Duodenal mucosa (tissue), 2 donors: ENCODE results near the gene ALG8.
"Not testable (repeated sequence)": the region's sequence is repeated elsewhere in the genome, so short reads cannot be mapped to it uniquely, and the experiment has no call there.

Experiments
- H3K27ac ChIP-seq: one replicate; pipeline ENCODE4 v1.7.0; 2013; ENCODE audit warnings: low read depth, low read length
- H3K27me3 ChIP-seq, 2 donors: one replicate each; pipeline ENCODE4 v1.7.0; 2013; ENCODE audit warnings: low read length in 2 of 2, control low read depth in 1 of 2; ENCODE audit not compliant: insufficient read depth in 2 of 2, control insufficient read depth in 1 of 2
- H3K36me3 ChIP-seq, 2 donors: one replicate each; pipeline ENCODE4 v1.7.0; 2013; ENCODE audit warnings: low read length in 2 of 2, control low read depth in 1 of 2; ENCODE audit not compliant: insufficient read depth in 2 of 2, control insufficient read depth in 1 of 2
- H3K4me1 ChIP-seq, 2 donors: one replicate each; pipeline ENCODE4 v1.7.0; 2013; ENCODE audit warnings: low read length in 2 of 2, control low read depth in 1 of 2; ENCODE audit not compliant: insufficient read depth in 2 of 2, control insufficient read depth in 1 of 2
- H3K4me3 ChIP-seq, 2 donors: one replicate each; pipeline ENCODE4 v1.7.0; 2013; ENCODE audit warnings: low read length in 2 of 2, low read depth in 1 of 2
- H3K9ac ChIP-seq, 2 donors: one replicate each; pipeline ENCODE4 v1.7.0; 2013; ENCODE audit warnings: low read length in 2 of 2, low read depth in 1 of 2
- H3K9me3 ChIP-seq, 2 donors: one replicate each; pipeline ENCODE4 v1.7.0; 2013; ENCODE audit warnings: low read length in 2 of 2, control low read depth in 1 of 2; ENCODE audit not compliant: control insufficient read depth in 1 of 2

ALG8 gene

GRCh38 chr11:78061921-78062311, 77.5 kb downstream of the ALG8 start:
- no peaks in the 10 kb centered on the region for H3K9me3 ChIP-seq
- H3K27me3 ChIP-seq, result no peaks in the 10 kb centered on the region
- H3K4me1 ChIP-seq, result no peaks in the 10 kb centered on the region
- no peak overlapping the region for H3K27ac ChIP-seq
- no peak overlapping the region for H3K4me3 ChIP-seq
- H3K36me3 ChIP-seq, result no peaks in the 10 kb centered on the region
- no peak overlapping the region for H3K9ac ChIP-seq

GRCh38 chr11:78061088-78061920, 78.1 kb downstream of the ALG8 start:
- no peaks in the 10 kb centered on the region for H3K36me3 ChIP-seq
- no peak overlapping the region for H3K9ac ChIP-seq
- H3K4me1 ChIP-seq, result no peaks in the 10 kb centered on the region
- no peaks in the 10 kb centered on the region for H3K27me3 ChIP-seq
- no peak overlapping the region for H3K4me3 ChIP-seq
- no peak overlapping the region for H3K27ac ChIP-seq
- H3K9me3 ChIP-seq, result no peaks in the 10 kb centered on the region

GRCh38 chr11:78060533-78060932, 78.9 kb downstream of the ALG8 start:
- Histone ChIP-seq H3K27ac (no peak overlapping the region), H3K4me1 (no peaks in the 10 kb centered on the region), H3K9ac (no peak overlapping the region), H3K36me3 (no peaks in the 10 kb centered on the region), H3K9me3 (no peaks in the 10 kb centered on the region), H3K4me3 (no peak overlapping the region), H3K27me3 (no peaks in the 10 kb centered on the region)

DNA sequence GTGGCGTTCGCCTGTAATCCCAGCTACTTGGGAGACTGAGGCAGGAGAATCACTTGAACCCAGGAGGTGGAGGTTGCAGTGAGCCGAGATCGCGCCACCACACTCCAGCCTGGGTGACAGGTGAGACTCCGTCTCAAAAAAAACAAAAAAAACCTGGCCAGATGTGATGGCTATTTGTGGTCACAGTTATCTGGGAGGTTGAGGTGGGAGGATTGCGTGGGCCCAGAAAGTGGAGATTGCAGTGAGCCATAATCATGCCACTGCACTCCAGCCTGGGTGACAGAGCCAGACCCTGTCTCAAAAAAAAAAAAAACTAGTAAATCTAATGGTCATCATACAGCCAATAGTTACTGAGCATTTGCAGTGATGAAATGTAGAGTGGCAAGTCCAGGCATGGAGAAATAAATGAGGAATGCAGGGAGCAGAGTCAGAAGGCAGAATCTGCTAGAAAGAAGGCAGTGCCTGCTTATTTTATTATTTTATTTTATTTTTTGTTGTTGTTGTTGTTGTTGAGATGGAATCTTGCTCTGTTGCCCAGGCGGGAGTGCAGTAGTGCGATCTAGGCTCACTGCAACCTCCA, 79.6 kb downstream of the ALG8 start:
- not testable (repeated sequence) for H3K36me3 ChIP-seq, H3K27me3 ChIP-seq, H3K27ac ChIP-seq, H3K9ac ChIP-seq, H3K9me3 ChIP-seq, H3K4me1 ChIP-seq, H3K4me3 ChIP-seq

GRCh38 chr11:78057462-78058055, 81.9 kb downstream of the ALG8 start:
- Histone ChIP-seq H3K4me1 (no peaks in the 10 kb centered on the region), H3K27me3 (no peaks in the 10 kb centered on the region), H3K9ac (no peak overlapping the region), H3K36me3 (no peaks in the 10 kb centered on the region), H3K27ac (no peak overlapping the region), H3K9me3 (no peaks in the 10 kb centered on the region), H3K4me3 (no peak overlapping the region)

DNA sequence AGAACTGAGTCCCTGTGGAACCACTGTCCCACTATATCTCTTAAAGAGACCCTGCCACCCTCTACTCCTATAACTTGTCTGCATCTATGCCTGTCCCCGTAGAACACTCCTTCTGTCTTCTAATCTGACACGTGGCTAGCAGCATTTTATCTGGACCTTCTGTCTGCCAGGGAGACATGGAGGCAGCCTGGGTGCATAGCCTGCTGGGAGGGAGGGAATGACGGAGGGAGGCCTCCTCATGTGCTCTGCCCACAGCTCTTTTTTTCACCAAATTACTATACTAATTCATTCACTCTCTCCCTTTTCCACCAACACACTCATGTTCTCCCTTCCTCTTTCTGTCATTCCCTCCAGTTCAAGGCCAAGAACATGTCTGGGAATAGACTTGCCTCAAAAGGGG, 83.3 kb downstream of the ALG8 start:
- no peaks in the 10 kb centered on the region for H3K4me1 ChIP-seq
- no peak overlapping the region for H3K4me3 ChIP-seq
- H3K36me3 ChIP-seq, result no peaks in the 10 kb centered on the region
- H3K27ac ChIP-seq, result no peak overlapping the region
- no peaks in the 10 kb centered on the region for H3K27me3 ChIP-seq
- no peak overlapping the region for H3K9ac ChIP-seq
- no peaks in the 10 kb centered on the region for H3K9me3 ChIP-seq

GRCh38 chr11:78054971-78055370, 84.5 kb downstream of the ALG8 start:
- H3K4me1 ChIP-seq, result no peaks in the 10 kb centered on the region
- H3K9me3 ChIP-seq, result no peaks in the 10 kb centered on the region
- H3K9ac ChIP-seq, result no peak overlapping the region

GRCh38 chr11:78050964-78051831, 88.2 kb downstream of the ALG8 start:
- Histone ChIP-seq H3K9ac (no peak overlapping the region), H3K9me3 (no peaks in the 10 kb centered on the region), H3K4me1 (peaks cover 0 to 5% of the 10 kb centered on the region in 2 donors), H3K36me3 (no peaks in the 10 kb centered on the region), H3K4me3 (no peak overlapping the region), H3K27ac (no peak overlapping the region), H3K27me3 (no peaks in the 10 kb centered on the region)

More at GRCh38 chr11:78054971-78055370, 84.5 kb downstream of the ALG8 start:
- Histone ChIP-seq H3K27ac (no peak overlapping the region), H3K36me3 (no peaks in the 10 kb centered on the region), H3K27me3 (no peaks in the 10 kb centered on the region), H3K4me3 (no peak overlapping the region)
